Fibroblast of villous mesenchyme (primary cell): ENCODE data around the gene IFNL1. TPM values are rescaled to one million over a fixed set of nuclear protein-coding genes. Genes with fewer than 3 reads are reported as not detected.

Experiments used
- DNase-seq: peaks from one replicate; pipeline ENCODE4 v3.0.0-alpha.2; 2010; ENCODE audit warnings: low read depth
- H3K4me3 ChIP-seq: 2 replicates; pipeline ENCODE4 v1.5.1; 2011; ENCODE audit warnings: low read depth, mild to moderate bottlenecking, low read length
- CTCF ChIP-seq: IDR thresholded peaks from 2 replicates; pipeline ENCODE4 v1.5.1; 2012; ENCODE audit warnings: low read depth, mild to moderate bottlenecking, low read length; ENCODE audit not compliant: insufficient read depth
- total RNA-seq: library from RNA; depleted of rRNA; stranded (reverse); fragments of >200 nt; gene quantifications from 2 replicates; pipeline ENCODE4 v1.2.3, GENCODE V29; 2012

Gene IFNL1
- total RNA-seq, result not detected in 2 replicates

GRCh38 chr19:39296055-39296645 is at the start of gene IFNL1:
TSS of gene IFNL1 (plus strand) at chr19:39296407. CDS start at chr19:39296422, 15 bp downstream.
- TF ChIP-seq CTCF, result no peak
- no peak within 1 kb of the TSS for H3K4me3 ChIP-seq
- DNase-seq, result no peak

- no peak overlapping the region for H3K4me3 ChIP-seq
- TF ChIP-seq CTCF, result no peak
- DNase-seq, result no peak
Observed at GRCh38 chr19:39246951-39247669, 49.1 kb upstream of the IFNL1 start.

- DNase-seq, result no peak
- no peak overlapping the region for H3K4me3 ChIP-seq
- no peak for TF ChIP-seq CTCF
Observed at GRCh38 chr19:39247701-39248664, 48.2 kb upstream of the IFNL1 start.

GRCh38 chr19:39248806-39249205 is 47.4 kb upstream of the IFNL1 start, which contains the start of gene IFNL4:
TSS of gene IFNL4 (minus strand) at chr19:39248856.
- no peak for TF ChIP-seq CTCF
- no peak within 1 kb of the TSS for H3K4me3 ChIP-seq
- DNase-seq, result no peak

DNA sequence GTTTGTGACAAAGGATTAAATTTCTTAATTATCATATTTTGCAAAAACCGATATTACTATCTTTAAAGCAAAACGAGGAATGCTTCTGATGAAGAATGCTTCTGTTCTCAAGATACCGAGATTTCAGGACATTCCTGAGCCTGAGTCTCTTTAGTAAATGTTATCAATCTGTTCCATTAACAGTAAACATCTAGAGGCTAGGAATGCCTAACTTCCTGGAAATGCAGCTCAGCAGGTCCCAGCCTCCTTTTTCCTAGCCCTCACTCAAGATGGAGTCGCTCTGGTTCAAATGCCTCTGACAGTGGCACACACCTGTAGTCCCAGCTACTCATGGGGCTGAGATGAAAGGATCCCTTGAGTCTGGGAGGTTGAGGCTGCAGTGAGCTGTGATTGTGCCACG is 45.1 kb upstream of the IFNL1 start:
- no peak overlapping the region for H3K4me3 ChIP-seq
- TF ChIP-seq CTCF, result no peak
- DNase-seq, result no peak

DNA sequence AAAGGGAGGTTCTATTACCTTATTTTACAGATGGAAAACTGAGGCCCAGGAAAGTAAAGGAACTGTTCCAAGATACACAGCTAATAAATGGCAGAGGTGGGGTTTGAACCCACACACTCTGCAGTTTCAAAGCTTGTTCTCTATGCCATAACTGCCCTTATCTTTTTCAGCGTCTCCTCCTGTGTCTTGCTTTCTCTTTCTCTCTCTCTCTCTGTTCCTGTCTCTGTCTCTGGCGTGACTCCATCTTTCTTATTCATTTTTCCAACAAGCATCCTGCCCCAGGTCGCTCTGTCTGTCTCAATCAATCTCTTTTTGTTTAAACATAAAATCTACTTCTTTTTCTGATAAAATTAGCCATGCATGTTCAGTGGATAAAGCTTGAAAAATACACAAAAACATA is 44.4 kb upstream of the IFNL1 start:
- no peak overlapping the region for H3K4me3 ChIP-seq
- DNase-seq, result no peak
- TF ChIP-seq CTCF, result no peak
